A204.1 (cell line): ENCODE measurements around the gene TRPC4.

Experiments used
- FAIRE-seq: peaks from 2 replicates; lab custom pipeline; 2012; peaks lifted over from hg19 to GRCh38; lab: Jason Lieb, UNC

TRPC4 gene

GRCh38 chr13:37715606-37716015, 154.0 kb downstream of the TRPC4 start:
- no peak for FAIRE-seq

DNA sequence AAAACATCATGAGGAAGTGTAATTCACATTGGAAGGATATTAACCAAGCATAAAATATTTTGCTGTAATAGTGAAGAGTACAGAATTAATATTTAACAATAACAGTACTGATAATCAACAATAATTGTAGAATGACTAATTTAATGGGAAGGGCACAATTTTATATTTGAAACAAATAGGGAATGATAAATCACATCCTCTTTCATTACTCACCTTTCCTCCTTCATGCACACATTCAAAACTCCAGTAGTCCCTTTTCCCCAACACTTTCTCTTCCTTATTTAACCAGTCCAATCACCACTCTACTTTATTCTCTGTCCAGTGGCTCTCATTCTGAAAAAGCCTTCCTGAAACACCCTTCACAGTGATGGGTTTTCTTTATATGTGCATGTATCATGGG, 160.3 kb downstream of the TRPC4 start:
- FAIRE-seq, result no peak

GRCh38 chr13:37707739-37708500, 161.7 kb downstream of the TRPC4 start:
- FAIRE-seq, result no peak

DNA sequence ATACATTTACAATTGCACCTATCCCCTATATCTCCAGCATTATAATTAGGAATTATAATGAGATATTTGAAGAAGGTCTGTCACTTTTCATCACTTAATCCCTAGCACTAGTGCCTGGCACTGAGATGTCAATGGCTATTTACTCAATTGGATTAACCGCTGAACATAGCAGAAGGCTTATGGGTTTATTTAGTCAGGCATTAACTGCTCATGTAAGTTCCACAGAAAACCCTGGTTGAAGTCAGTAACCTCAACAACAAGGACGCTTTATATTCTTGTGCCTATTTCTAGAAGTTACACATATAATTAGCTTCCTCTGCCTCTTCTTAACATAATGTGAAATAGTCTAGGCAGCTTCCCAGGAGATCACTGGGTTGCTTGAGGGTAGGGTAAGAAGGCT, 163.5 kb downstream of the TRPC4 start:
- FAIRE-seq, result no peak

- no peak for FAIRE-seq
Measured at GRCh38 chr13:37701972-37702371, 167.6 kb downstream of the TRPC4 start.

DNA sequence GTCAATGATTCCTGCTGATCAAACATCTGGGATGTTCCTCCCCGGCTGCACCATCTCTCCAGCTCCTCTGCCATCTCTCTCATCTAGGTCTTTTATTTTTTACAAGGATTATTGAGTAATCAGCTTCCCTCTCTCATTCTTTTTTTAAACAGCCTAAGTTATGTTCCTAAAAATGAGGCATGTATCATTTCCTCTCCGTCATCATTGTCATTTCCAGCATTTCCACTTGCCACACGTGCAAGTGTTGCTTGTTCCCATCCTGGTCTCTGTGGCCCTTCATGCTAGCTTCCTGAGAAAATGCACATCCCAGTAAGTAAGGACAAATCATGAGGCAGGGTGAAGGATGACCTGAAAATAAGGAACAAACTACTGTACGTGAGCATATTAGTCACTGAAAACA, 168.3 kb downstream of the TRPC4 start:
- no peak for FAIRE-seq

GRCh38 chr13:37700887-37701286, 168.7 kb downstream of the TRPC4 start:
- FAIRE-seq, result no peak

DNA sequence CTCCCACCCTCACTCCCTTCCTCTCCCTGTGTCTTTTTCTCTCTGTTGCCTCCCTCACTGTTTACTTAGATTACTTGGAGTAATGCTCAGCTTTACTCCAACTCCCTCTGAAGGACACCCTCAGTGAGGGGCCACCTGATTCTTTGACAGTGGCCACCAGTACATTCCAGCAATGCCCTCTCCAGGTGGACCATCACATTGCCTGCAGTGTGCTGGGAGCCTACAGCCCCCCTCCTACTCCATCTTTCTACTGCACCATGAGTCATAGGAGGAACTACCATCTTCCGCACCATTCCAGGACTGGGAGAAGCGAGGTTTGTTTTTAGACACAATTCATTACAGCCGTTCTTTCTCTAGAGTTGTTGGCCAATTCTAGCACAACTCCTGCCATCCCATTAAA, 174.4 kb downstream of the TRPC4 start:
- FAIRE-seq, result no peak

GRCh38 chr13:37690361-37690760, 179.2 kb downstream of the TRPC4 start:
- no peak for FAIRE-seq

GRCh38 chr13:37686501-37686900, 183.1 kb downstream of the TRPC4 start:
- FAIRE-seq, result no peak

- FAIRE-seq, result no peak
Measured at GRCh38 chr13:37685206-37685605, 184.4 kb downstream of the TRPC4 start.

DNA sequence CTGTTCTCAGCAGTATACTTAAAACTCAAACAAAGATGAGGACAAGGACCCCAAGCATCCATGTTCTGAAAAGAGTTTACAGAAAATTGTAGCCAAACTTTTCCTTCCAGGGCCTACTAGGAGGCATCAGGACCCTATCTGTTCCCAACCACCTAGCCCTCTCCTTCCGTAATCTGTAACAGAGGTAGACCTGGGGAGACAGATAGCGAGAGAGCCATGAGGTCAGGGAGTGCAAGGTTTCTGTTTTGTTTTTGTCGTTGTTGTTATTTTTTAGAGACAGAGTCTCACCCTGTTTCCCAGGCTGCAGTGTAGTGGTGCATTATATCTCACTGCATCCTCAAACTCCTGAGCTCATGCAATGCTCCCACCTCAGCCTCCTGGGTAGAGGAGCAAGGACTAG, 187.1 kb downstream of the TRPC4 start:
- FAIRE-seq, result no peak

DNA sequence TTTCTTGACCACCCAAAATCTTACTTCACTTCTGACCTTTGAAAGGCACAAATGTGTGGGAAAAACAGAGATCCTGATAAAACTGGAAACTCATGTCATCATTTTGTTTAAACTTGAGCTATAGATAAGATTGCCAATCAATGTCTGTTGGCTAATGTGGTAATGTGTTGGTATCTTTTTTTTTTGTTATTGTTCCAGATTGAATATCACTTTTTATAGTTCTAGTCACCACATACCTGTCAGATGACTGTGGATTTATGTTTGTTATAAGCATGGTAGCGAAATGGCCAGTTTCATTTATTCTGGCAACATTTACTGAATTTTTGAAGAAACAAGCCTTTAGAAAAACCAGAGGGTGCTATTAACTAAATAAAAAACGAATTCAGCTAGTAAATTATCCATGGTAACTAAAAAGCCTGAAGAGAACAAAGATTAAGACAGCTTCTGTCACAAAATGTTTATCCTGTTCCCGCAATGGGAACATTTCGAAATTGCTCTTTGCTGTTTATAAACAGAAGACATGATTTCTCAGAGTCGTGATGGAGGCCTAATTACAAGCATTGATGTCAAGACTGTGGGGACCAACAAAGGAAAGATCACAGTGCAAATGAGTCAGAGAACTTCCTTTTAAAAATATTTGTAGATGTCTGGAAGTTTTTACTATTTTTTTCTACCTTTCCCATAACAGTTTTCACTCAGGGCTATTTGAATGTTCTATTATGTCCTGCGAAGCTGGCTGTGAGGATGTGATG, 188.1 kb downstream of the TRPC4 start:
- no peak for FAIRE-seq

- no peak for FAIRE-seq
Measured at GRCh38 chr13:37680137-37680536, 189.4 kb downstream of the TRPC4 start.

DNA sequence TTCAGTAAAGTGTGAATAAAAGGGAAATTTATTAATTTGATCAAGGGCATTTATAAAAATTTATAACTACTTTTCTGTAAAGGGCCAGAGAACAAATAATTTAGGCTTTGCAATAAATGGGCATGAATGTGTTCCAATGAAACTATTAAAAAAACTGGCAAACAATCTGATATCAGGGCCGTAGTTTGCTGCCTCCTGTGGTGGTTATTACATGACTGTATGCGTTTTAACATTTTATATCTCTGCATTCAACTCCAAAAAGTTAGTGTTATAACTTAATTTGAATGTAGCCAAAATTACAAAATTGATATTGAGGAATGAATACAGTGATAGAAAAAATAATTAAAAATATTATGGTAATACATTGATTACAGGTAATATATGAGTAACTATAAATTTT, 190.5 kb downstream of the TRPC4 start:
- FAIRE-seq, result no peak

DNA sequence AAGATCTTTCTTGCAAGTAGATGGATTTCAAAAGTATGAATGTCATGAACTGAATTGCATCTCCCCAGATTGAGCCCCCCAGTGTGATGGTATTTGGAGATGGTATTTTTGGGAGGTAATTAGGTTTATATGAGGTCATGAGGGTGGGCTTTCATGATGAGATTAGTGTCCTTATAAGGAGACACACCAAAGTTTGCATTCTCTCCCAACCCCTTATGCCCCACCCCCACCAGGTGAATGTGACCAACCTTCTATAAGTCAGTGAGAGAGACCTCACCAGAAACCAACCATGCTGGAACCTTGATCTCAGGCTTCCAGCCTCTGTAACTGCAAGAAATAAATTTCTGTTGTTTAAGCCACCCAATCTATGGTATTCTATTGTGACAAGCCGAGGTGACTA, 199.7 kb downstream of the TRPC4 start:
- no peak for FAIRE-seq

GRCh38 chr13:37667702-37668101, 201.9 kb downstream of the TRPC4 start:
- no peak for FAIRE-seq

DNA sequence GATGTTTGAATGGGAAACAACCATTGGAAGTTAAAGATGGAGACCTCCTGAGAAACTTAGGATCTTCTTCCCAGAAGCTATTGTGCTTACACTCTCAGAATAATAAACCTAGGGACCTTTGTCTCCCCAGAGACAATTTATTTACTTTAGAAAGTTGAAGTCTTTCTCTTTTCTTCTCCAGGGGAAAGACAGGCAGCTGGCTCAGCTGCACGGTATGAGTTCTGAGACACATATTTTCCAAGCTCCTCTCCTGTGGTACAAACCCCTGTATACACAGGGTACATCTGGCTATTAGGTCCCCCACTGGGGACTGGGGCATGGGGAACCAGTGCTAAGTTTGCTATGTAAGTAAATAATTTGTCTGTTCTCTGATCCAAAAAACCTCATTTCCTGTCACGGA, 203.5 kb downstream of the TRPC4 start:
- no peak for FAIRE-seq

DNA sequence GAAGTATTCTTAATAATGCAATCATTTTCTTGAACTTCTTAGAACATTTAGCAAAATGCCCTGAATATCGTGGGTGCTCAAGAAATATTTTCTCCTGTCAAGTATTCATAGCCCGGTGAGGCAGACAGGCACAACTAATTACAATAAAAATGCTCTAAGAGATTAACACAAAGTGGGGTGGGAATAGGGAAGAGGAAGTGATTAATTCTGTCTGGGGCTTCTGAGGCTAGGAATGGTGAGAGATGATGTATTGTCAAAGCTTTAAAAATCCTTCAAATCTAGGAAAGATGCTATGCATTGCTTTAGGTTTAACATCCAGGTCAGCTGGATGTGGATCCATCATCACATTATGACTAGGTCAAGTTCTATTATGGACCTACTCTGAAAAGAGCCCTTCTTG, 204.2 kb downstream of the TRPC4 start:
- FAIRE-seq, result no peak

DNA sequence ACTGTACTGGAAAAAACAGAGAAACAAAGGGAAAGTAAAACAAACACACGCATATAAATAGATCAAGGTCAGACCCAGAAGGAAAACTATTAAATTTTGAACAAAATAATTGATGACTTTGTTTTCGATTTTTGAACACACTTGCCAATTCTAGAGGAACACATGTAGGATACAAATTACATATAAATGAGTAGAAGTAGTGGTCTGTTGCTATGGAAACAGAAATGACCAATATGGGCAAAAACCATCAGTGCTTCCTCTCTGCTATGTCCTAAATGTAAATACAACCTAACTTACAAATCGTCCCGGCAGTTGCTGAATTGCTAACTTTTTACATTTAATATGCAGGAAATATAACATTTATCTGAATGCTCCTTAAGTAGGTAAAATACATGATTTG, 205.8 kb downstream of the TRPC4 start:
- no peak for FAIRE-seq

GRCh38 chr13:37662624-37663023, 206.9 kb downstream of the TRPC4 start:
- no peak for FAIRE-seq

DNA sequence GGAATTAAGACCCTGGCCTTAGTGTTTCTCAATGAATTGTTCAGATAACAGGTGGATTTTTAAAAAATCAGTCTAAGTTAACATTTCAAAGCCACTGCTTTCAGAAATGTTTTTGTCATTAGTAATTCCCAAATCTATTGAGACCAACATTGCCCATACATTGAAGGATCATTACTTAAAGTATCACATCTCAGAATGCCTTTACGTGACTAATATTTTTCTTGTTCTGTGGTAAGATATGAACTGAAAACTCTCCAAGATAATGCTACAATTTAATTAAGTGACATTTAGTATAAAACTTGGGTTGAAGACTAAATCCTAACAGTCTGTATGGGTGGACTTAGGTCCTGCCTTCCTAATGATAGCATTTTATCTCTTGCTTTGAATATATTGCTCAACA, 211.6 kb downstream of the TRPC4 start:
- no peak for FAIRE-seq

DNA sequence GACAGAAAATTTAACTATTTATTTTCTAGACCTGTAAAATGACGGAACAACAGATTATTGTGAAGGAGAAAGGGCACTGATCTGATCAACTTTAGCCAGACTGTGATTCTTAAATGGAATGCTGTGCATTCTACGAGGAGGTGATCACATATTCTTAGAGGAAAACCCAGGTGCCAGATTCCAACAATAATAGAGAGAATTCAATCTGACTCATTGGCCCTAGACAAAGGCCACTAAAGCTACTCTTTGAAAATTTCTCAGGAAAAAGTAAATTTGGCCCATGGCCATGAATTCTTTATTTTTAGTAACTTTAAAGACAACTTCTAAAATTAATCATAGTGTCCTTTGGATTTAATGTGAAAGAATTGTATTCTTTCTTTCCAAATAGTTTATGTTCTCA, 212.4 kb downstream of the TRPC4 start:
- FAIRE-seq, result no peak
